HG03565 (cell line): ENCODE measurements around the gene NBL1.

Source experiments
- ATAC-seq: cut with Tn5 transposase; IDR thresholded peaks from one replicate; pipeline ENCODE4 v1.9.1; 2021; ENCODE audit warnings: mild to moderate bottlenecking, moderate library complexity; ENCODE audit not compliant: unreplicated experiment

NBL1 gene

GRCh38 chr1:19643602-19644394 lies at the start of gene NBL1:
Gene NBL1 (plus strand): TSS chr1:19644311. CDS start chr1:19655031, 10,720 bp downstream.
- ATAC-seq: no peak

GRCh38 chr1:19596065-19596713 lies 47.9 kb upstream of the NBL1 start:
- no peak for ATAC-seq

GRCh38 chr1:19596714-19597495 lies 47.2 kb upstream of the NBL1 start:
- ATAC-seq: peak; percentile 85

DNA sequence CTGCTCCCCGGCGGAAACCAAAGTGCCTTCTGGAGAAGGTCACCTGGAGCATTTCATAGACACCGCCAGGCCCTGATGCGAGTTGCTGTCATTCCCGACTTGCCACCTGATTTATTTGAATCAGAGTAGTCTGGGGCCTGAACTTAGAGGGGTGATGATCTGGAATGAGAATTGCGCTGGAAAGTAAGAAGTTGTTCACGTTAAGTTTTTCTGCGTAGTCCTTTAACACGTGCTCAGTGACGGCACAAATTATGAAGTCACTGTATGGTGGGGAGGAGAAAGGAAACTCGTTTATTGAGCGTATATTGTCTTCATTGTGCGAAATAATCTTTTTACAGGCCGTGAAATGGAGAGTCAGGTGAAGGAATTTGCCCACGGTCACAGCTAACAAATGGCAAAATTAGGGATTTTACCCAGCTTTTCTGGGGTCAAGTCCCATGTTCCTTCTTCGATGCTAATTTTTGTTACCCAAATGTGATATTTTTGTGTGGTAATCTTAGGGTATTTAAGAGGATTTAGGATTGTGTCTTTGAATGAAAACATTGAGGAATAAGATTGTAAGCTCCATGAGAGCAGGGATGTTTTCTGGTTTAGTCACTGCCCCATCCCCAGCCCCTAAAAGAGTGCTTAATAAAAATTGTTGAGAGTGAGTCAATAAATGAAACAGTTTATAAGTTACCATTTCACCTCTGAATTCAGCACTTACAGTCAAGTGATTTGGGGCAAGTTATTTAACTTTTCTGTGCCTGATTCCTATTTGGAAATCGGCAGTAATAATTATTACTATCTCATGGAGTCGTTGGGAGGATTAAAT lies 46.4 kb upstream of the NBL1 start:
- ATAC-seq: no peak

GRCh38 chr1:19599810-19600209 lies 44.3 kb upstream of the NBL1 start:
- ATAC-seq: no peak

- ATAC-seq: no peak
Observed at GRCh38 chr1:19602486-19602885, 41.6 kb upstream of the NBL1 start.

- no peak for ATAC-seq
Observed at GRCh38 chr1:19605967-19606366, 38.1 kb upstream of the NBL1 start.

- no peak for ATAC-seq
Observed at GRCh38 chr1:19606817-19607642, 37.1 kb upstream of the NBL1 start.

DNA sequence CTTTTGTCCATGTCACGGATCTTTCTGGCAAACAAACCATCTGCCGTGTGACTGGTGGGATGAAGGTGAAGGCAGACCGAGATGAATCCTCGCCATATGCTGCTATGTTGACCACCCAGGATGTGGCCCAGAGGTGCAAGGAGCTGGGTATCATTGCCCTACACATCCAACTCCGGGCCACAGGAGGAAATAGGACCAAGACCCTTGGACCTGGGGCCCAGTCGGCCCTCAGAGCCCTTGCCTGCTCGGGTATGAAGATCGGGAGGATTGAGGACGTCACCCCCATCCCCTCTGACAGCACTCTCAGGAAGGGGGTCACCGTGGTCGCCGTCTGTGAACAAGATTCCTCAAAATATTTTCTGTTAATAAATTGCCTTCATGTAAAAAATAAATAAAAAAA lies 35.9 kb upstream of the NBL1 start:
- ATAC-seq: no peak

DNA sequence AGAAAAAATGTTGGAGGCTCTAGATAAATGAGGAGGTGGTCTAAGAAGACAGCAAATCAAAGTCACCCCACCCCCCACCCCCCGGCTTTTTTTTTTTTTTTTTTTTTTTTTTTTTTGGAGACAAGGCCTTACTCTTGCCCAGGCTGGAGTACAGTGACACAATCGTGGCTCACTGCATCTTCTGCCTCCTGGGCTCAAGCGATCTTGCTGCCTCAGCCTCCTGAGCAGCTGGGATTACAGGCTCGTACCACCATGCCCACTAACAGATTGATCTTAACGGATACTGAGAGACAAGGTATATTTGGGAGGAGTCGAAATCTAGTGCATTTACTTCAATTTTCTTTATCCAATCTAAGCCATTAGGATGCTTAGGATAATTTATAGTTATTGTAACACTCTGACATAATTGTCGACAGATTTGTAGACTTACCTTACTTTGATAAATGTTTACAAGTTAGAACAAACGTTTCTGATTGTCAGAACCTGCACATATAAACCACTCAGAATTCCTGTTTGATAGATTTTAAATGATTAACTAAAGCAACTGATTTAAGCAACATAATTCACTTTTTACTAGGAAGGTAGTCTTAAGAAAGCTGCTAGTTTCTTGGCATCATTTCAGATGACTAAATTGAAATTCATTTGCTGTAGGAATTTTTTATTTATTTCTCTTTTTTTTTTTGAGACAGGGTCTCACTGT lies 33.7 kb upstream of the NBL1 start:
- ATAC-seq: no peak

GRCh38 chr1:19612530-19612929 lies 31.6 kb upstream of the NBL1 start:
- ATAC-seq: no peak

DNA sequence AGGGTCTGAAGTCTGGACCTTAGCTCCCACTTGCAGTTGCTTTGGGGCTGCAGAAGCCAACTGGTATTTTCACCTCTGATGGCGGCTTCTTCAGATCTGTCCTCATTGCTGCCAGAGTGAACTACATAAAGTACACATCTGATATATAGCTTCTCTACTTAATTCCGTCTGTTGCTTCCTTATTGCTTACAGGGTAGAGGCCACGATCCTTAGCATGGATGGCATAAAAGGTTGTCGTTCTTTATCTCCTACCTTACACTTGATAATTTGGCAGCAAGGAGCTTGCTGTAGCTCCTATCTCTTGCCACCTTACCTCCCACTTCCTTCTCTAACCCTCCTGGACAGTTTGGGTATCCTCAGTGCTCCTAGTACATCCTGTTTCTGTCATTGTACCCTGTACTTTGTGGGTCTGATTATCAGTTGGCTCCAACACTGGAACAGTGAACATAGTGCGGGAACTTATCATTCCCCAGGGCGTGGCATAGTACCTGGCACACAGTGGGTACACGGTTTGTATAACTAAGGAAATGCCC lies 30.9 kb upstream of the NBL1 start:
- ATAC-seq: no peak

- ATAC-seq: no peak
Observed at GRCh38 chr1:19615438-19615837, 28.7 kb upstream of the NBL1 start.

DNA sequence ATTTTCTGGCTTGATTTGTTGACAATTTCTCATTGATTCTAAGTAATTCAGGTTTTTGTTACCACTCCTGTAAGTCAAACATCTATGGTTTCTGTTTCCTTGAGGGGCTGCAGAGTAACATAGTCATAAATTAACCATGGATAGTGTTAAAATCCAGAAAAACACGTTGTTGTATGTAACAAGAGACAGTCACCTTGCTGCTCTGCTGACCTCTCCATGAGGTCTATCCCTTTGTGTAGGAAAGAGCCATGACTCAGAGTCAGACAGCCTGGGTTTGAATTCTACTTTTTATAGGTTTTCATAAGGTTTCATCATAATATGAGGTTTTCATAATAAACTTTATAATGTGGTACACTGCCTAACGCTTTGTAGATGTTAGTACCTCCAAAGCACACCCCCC lies 27.6 kb upstream of the NBL1 start:
- no peak for ATAC-seq

GRCh38 chr1:19617376-19617775 lies 26.7 kb upstream of the NBL1 start:
- no peak for ATAC-seq

DNA sequence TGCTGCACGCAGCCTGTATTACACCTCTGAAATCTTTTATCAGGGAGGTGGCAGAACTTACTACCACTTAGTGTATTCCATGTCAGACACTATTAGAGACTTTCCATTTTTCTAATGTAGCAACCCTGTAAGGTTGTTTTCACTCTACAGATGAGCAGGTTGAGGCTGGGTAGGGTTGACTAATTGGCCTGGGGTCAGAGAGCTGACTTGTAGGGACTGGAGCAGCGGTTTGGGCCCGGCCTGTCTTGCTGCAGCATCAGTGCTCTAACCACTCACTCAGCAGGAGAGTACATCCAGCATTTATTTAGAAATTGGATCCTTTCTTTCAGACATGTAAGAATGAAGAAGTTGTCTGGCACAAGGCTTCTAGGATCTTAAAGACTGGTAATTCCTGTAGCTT lies 25.7 kb upstream of the NBL1 start:
- no peak for ATAC-seq

GRCh38 chr1:19619697-19620384 lies 24.3 kb upstream of the NBL1 start:
- no peak for ATAC-seq

DNA sequence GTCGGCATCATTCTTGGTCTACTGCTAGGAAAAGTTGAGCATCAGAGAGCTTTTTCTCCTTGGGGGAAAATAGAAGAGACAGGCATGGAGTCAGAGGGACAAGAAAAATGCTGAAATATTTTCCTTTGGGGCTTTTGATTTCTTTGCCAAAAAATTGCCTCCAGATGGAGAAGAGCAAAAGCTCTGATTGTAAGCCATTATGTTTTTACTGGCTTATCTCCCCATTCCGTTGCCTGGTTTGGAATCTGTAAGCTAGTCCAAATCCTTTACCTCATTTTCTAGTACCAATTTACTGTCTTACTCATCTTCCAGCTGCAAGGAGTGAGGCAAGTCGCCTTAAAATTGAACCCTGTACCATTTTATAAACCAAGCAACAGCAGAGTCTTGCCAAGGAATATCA lies 23.3 kb upstream of the NBL1 start:
- no peak for ATAC-seq
